Measurements from ENCODE around the gene GABARAPL2.
A peak's percentile ranks its signal among the peaks of the same experiment; 100 is the strongest.
"Not testable (repeated sequence)": the region's sequence is repeated elsewhere in the genome, so short reads cannot be mapped to it uniquely, and the experiment has no call there.

GABARAPL2 gene, protein sequence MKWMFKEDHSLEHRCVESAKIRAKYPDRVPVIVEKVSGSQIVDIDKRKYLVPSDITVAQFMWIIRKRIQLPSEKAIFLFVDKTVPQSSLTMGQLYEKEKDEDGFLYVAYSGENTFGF

DNA sequence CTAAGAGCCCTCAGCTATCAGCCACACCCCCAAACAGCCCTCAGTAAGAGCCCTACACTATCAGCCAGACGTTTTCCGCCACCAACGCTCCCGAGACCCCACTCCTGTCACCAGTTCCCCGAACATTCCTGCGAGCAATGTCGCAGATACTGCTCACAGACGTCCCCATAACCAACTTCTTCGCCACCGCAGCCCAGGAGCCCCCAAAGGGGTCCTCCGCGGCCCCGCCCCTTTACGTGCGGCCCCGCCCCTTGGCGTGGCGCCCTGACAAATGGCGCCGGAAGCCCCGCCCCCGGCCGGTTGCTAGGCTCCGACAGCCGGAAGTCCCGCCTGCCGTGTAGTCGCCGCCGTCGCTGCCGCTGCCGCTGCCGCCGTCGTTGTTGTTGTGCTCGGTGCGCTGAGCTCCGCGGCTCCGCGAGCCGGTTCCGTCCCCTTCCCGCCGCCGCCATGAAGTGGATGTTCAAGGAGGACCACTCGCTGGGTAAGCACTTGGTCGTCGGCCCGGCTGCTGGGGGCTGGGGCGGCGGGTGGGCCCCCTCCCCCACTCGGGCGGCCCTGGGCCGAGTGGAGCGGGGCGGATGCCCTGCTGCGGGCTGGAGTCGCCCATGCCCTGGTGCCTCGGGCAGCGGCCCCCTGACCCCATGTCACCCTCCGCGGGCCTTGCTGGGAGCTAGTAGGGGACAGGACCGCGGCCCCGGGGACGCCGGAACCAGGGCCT is at the start of gene GABARAPL2:
Gene GABARAPL2 (plus strand): TSS at position 340 of the 718 bp plus-strand sequence. CDS start 108 bp downstream, at position 448.
- peak; percentile 90 for DNase-seq

DNA sequence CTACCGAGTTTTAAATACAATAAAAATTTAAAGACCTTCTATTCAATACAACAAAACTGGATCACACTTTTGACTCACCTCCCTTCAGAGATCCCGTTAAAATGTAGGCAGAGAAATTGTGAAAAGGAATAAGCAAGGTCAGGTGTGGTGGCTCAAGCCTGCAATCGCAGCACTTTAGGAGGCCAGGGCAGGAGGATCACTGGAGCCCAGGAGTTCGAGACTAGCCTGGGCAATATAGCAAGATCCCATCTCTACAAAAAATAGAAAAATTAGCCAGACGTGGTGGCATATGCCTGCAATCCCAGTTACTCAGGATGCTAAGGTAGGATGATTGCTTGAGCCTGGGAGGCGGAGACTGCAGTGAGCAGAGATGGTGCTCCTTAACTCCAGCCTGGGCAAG is 47.0 kb upstream of the GABARAPL2 start:
- no peak for DNase-seq

DNA sequence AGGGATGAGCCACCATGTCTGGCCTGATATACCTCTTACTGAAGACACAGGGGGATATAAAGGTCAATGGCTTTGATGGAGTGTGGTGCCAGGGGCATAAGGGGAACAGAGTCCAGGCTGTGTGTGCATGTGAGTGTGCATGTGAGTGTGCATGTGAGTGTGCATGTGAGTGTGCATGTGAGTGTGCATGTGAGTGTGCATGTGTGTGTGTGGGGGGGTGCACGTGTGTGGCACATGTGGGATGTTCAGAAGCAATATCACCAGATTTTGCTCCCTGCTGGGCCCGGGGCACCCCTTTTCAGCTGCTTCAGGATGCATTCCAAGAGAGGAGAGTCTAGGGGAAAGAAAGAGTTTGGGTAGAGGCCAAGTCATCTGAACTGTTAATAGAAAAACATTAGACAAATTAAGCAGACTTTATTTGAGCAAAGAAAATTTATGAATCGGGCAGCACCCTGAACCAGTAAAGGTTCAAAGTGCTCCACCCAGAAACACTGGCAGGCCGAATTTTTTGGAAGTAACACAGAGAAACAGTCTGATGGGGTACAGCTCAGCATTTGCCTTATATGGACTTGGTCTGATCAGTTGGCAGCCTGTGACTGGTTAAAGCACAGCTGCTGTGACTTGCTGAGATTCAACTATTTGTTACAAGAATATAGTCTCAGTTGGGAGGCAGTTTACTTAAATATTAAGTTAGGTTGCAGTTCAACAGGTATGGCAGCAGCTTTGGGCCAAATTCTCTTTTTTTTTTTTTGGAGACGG is 40.0 kb upstream of the GABARAPL2 start:
- DNase-seq: no peak

DNA sequence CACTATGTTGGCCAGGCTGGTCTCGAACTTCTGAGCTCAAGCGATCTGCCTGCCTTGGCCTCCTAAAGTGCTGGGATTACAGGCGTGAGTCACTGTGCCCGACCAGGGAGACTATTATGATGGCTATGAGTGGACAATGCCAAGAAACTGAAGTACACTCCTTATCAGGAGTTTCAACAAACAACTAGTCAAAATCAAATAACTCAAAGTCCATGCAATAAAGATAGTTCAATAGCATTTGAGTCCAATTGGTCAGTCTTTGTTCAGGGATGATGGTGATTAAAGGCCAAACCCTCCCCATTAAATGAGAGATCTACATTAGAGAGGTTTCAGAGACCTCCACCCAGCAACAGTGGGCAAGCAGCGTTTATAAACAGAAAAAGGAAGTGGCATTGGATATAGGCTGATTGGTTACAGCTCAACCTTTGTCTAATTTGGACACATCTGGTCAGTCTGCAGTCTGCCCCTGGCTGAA is 38.3 kb upstream of the GABARAPL2 start:
- no peak for DNase-seq

DNA sequence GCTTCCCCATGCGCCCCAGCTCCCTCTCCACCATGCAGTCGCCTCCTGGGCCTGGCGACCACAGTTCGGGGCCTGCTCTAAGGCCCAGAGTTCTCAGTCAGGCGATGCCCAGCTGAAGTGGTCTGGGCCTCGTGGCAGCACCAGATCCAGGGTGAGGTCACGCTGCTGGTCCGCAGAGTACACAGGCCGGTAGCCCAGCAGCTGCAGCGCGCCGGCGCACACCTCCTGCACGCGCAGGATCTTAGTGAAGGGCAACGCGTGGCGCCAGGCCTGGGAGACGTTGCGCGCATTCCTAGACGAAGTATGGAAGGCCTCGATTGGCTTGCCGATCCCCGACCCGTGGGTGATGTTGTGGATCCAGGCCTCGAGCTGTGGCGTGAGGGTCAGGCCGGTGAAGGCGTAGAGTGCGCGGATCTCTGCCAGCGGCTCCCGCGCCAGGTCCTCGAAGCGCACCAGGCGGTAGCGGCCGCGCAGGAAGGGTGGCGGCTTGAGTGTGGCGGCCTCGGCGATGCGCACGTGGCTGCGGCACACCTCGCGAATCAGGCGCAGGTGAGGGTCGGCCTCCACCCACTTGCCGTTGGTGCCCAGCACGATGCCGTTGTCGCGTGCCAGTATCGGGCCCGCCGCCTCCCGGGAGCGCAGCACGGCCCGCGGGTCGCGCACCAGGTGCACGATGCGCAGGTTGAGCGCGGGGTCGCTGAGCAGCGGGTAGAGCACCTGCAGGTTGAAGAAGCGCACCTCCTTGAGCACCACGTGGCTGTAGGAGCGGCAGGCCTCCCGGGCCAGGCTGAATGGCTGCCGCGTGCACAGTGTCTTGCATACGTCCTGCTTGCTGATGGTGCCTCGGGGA is 36.9 kb upstream of the GABARAPL2 start:
- DNase-seq: no peak

DNA sequence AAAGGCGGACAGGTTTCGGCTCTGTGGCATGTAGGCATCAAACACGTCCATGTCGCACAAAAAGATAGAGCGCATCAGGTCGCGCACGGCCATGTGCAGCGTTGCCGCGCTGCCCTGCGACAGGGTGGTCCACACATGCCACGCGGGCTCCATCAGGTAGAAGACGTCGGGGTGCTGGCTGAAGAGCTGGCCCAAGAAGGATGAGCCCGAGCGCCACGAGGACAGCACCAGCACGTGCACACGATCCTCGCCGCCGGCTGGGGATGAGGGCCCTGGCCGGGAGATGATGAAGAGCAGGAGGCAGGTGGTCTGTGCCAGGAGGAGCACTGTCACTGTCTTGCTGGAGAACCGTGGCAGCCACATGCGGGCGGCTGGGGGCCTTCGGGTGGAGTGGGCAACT is 36.2 kb upstream of the GABARAPL2 start:
- no peak for DNase-seq

DNA sequence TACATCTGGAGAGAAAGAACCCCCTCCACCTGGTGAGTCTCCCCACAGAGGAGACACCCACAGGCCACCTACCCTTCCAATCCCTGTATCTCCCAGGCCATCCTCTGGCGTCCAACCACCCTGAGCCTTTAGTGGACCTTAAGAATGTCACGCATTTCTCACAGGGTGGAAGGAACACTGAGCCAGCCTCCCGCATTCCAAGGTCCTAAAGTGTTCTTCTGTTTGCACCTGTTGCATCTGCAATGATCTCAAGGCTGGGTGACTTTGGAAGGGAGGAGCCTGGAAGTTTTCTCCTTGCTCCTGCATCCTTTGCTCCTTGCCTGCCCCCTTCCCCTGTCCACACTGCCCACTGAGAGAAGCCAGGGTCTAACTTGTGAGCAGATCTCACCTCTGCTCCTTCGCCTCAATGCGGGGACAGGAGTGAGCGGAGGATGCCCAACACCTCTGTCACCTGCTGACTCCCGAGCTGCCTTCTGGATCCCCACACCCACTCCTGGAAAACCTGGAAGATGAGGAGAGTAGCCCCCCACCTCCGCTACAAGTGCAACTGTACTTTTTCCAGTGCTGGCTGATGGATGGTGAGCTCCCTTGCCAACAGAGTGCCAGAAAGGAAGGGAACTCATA is 33.9 kb upstream of the GABARAPL2 start:
- no peak for DNase-seq

DNA sequence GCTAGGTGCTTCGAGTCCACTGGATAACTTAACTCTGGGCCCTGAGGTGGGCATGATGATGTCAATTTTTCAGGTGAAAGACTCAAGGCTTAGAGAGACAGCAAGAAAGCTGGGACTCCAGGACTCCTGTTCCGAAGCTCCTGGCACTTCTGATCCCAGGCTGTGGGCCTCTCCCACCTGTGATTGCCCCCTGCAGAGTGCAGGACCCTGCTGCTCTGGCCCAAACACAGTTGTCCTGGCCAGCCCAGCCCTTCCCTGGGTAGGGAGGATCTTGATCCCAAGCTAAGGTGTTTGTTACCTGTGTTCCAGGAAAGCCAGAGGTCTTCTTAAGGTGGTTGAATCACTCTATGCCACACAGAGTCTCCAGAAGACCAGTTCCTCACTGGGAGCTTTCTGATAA is 33.4 kb upstream of the GABARAPL2 start:
- DNase-seq: no peak

DNA sequence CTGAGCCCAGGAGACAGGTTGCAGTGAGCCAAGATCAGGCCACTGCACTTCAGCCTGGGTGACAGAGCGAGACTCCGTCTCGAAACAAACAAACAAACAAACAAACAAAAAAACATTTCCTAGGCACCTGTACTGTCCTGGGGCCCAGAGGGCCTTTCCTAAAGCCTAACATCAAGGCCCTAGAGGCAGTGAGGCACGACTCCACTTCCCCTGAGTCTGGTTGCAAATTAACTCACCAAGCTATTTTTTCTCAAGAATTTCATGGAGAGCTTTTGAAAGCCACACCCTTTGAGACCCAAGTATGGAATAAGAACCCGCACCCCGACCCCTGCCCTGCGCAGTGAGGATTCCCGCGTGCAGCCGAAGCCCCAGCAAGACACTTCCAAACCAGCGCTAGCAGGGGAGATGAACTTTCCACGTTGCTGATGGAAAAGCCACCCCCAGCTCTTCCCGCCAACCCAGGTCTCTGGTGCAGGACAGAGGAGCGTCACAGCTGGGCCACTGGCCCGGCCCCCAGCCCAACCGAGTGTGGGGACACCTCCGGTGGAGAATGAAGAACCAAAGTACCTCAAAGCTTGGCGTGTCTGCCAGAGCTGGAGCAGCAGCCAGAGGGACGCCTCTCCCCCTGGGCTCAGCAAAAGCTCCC is 31.5 kb upstream of the GABARAPL2 start:
- peak; percentile 6 for DNase-seq

DNA sequence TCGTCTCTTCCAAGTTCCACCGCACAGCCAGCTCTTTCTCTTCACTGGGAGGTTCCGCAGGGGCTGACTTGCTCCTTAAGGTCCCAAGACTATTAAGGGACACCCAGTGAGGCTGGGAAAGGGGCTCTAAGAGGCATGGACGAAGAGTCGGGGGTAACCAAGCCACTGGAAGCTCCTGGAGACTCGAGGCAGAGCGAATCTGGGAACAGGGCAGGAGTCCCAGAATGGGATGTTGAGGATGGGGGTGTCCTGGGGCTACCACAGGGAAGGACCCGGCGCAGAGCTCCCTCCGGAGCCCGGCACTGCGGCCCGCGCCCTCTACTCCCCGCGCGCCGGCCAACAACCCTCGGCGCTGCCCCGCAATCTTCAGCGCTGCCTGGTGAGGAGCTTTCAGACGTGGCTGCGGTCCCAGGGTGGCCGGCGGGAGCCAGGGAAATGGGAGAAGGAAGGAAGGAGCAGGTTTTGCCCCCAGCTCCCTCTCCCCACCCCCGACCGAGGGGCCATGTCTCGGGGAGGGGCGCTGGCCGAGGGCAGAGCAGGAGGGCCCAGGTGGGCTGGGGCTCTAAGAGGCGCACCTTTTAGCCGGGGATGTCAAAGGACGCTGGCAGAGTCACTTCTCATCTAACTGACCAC is 30.9 kb upstream of the GABARAPL2 start:
- DNase-seq: no peak

DNA sequence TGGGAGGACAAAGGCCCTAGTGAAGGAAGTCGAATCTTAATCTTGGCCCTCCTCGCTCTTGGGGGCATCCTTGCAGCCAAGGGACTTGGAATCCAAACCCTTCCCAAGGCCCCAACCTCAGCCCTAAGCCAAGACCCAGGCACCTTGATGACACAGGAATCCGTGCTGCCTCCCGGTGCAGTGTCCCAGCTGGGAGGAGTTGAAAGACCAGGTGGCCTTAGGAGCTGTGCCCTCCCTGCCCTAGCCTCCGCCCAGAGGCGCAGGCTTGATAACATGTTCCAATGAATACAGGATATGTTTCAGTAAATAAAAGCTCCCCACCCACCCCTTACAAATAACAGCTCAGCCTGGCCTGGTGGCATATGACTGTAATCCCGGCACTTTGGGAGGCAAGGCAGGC is 30.3 kb upstream of the GABARAPL2 start, which contains the start of gene CHST5:
Gene CHST5 (minus strand): TSS at position 208 of the 400 bp plus-strand sequence. CDS start 5,724 bp downstream, outside the sequence.
- DNase-seq: peak; percentile 7

DNA sequence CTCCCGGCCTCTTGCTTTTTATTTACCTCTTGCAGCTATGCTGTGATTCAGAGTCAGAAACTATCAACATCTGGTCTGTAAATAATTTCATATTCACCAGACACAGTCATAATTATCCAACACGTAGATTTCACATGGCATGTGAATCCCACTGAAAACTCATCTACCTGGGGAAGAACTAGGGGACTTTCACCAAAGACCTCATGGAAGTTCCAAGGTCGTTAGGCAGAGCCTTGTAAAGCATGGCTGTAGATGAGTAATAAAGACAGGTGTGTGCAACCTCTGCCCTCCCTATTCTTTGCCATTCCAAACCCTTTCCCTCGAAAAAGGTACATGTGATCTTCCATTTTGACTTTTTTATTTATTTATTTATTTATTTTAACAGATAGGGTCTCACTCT is 28.4 kb upstream of the GABARAPL2 start:
- no peak for DNase-seq

DNA sequence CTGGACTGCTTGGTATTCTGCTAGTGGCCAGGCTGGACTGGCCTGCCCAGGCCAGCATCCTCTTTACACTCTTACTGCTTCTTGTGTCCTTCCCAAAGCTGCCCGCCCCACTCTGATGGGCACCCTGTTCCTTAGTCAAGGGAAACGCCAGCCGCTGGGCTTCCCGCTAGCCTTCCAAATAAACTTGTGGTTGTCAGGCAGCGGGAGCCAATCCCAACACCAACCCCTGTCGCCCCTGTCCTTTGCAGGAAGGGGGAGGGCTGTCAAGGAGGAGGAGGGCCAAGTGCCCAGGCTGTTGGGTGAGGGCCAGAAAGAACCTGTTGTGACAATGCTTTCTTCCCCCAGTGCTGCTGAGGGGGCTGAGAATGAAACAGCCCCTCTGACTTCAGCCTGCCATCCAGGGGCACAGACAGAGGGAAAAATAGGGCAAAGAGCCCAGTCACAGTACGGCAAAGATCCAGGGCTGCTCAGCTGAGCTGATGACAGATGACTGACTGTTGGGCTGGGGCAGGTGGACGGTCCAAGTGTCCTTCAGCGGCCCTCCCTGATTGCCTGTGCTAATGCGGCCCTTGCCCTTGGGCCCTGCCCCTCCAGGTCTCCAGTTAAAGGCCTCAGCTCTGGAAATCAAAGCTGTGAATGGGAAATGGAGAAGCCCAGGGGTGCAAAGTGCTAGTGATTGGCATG is 27.2 kb upstream of the GABARAPL2 start:
- DNase-seq: not testable (repeated sequence)

DNA sequence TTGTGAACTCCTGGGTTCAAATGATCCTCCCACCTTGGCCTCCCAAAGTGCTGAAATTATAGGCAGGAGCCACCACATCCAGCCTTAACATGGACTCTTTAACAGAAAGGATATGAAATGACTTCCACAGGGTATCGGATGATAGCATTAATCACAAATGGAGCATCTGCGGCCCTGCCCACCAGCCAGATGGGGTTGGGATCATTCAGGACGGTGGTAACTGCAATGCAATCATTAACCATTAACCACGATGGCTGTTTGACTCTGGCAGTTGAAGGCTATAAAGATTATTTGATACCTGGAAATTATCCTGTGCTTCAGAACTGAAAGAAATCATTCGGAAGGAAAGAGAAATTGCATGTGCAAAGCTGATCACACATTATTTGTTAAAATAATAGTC is 24.9 kb upstream of the GABARAPL2 start:
- DNase-seq: no peak

DNA sequence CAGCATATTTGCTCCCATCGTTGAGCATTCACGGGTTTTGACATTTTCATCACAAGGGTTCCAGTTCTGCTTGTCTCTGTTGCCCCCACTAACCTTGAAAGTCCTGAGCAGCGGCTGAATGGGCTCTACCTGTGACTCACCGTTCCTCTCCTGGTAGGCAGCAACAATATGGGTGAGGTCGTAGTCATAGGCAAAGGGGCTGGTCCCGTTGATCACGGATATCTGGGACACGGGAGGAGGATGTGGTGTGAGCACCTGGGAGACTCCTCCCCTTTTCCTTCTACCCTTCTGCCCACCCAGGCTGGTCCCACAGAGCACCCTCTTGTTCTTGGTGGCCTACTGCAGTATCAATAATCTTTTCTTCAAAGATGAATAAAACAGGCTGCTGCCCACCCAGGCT is 23.7 kb upstream of the GABARAPL2 start:
- DNase-seq: not testable (repeated sequence)

DNA sequence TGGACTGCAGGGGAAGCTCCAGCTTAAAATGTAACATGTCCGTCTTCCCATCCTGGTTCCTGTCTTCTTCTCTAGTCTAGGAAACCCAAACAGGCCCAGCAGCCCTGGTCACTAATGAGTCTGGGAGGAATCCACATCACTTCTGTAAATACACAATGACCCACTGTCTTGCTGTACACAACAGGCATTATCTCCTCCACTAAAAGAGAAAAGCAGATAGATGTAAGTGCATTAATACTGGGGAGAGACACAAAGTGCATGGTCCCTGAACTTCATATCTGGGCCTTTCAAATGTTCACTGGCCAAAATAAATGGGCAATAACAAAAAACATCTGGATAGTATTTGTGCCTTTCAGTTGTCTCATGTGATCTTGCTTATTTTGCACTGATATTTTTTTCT is 20.3 kb upstream of the GABARAPL2 start:
- not testable (repeated sequence) for DNase-seq

DNA sequence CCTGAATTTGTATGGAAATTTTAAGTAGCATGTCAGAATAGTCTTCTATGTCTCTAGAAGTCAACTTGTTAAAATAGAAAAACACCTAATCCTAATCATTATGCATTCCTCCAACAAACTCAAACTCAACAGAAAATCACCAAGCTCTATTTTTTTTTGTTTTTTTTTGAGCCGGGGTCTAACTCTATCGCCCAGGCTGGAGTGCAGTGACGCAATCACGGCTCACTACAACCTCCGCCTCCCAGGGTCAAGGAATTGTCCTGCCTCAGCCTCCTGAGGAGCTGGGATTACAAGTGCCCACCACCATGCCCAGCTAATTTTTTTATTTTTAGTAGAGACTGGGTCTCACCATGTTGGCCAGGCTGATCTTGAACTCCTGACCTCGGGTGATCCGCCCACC is 19.9 kb upstream of the GABARAPL2 start:
- no peak for DNase-seq

DNA sequence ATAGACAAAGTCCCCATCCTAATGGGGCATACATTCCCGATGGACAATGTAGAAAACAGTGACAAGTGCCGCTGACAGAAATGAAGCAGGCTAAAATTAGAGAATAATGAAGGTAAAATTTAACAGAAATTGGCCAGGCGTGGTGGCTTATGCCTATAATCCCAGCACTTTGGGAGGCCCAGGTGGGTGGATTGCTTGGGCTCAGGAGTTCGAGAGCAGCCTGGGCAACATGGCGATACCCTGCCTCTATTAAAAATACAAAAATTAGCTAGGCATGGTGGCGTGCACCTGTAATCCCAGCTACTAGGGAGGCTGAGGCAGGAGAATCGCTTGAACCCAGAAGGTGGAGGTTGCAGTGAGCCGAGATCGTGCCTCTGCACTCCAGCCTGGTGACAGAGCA is 17.7 kb upstream of the GABARAPL2 start:
- DNase-seq: not testable (repeated sequence)

DNA sequence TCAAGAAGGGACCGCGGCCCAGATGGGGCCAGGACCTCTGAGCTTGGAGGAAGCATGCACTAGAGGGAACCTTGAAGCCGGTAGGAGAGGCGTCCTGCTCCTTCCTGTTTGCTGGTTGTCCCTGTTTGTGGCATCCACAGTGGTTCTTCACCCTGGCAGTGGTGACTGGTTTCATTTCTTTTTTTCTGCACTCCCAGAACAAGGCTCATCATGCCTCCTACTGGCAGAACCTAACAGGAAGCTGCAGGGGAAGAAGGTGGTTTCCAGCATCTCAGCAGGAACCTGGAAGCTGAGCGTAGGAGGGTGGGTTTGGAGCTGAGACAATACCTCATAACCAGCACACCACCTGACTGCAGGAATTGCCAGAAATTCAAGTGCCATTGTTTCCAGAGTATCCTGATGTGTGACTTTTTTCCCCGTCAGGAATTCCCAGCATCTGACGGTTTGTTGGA is 15.9 kb upstream of the GABARAPL2 start:
- peak; percentile 51 for DNase-seq

DNA sequence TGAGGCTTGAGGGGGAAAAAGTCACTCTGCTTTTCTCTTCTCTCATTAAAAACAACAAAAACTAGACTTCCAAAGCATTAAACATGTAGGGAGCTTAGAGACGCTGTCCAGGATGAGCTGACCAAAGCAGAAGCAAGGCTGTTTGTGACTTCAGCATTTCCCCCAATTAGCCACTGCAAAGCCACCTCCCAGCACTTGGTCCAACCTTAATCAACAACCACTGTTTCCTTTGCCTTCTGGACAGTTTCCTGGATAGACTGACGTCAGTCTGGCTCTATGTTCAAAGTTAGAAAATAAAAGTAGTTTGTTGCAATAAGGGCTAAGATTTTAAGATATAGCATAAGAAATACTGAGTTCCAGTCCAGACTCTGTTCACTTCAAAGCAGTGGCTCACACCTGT is 13.2 kb upstream of the GABARAPL2 start:
- DNase-seq: no peak

All from DMS53 (cell line).